Cerebellar cortex (tissue), 1 donor: Measurements from ENCODE around the gene MIEF2.
A peak's percentile ranks its signal among the peaks of the same experiment; 100 is the strongest.

Experiments
- DNase-seq: peaks from one replicate; pipeline ENCODE4 v3.0.0-alpha.2; 2015; ENCODE audit warnings: low spot score

Gene MIEF2

DNA sequence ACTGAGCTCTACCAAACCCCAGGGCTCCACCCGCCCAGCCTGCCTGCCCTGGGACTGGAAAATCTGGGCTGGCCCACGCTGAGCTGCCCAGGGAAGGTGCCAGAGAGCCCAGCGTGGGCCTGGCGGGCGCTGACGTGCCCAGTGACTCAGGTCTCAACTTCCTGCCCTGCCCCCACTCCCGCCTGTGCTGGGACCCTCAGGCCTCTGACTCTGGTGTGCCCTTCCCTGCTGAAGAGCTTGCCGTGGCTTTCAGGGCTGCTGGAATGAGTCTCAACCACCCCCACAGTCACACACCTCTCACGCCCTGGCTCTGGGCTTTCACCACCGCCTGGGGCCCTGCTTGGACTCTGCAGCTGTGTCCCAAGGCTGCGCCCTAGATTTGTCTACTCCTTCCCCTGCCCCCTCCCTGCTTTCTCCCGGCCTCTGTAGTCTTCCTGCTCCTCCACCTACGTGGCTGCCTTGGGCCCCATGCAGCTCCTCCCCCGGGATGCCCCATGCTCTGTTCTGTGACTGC, 24.7 kb upstream of the MIEF2 start:
- DNase-seq = no peak

DNA sequence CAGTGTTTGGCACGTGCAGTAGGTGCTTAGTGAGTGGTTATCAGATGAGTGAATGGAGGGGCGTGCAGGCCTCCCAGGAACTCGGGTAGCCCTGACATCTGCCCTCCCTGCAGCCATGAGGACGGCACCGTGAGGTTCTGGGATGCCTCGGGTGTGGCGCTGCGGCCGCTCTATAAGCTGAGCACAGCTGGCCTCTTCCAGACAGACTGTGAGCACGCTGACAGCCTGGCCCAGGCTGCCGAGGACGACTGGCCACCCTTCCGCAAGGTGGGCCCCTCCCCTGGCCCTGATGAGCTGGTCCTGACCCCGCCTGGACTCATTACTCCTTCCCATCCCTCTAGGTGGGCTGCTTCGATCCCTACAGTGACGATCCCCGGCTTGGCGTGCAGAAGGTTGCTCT, 24.0 kb upstream of the MIEF2 start:
- no peak for DNase-seq

GRCh38 chr17:18237461-18237860, 23.0 kb upstream of the MIEF2 start:
- DNase-seq = no peak

- DNase-seq = no peak
Measured at GRCh38 chr17:18238299-18238698, 22.2 kb upstream of the MIEF2 start.

DNA sequence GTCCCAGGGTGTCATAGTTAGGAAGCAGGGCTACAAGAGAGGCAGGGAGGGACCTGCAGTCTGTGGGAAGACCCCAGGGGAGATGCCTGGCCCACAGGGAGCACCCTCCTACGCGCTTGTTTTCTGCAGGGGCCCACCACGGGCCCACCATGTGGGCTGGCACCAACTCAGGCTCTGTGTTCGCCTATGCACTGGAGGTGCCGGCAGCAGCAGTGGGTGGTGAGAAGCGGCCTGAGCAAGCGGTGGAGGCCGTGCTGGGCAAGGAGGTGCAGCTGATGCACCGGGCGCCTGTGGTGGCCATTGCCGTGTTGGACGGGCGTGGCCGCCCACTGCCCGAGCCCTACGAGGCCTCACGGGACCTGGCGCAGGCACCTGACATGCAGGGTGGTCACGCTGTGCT, 20.0 kb upstream of the MIEF2 start:
- no peak for DNase-seq

DNA sequence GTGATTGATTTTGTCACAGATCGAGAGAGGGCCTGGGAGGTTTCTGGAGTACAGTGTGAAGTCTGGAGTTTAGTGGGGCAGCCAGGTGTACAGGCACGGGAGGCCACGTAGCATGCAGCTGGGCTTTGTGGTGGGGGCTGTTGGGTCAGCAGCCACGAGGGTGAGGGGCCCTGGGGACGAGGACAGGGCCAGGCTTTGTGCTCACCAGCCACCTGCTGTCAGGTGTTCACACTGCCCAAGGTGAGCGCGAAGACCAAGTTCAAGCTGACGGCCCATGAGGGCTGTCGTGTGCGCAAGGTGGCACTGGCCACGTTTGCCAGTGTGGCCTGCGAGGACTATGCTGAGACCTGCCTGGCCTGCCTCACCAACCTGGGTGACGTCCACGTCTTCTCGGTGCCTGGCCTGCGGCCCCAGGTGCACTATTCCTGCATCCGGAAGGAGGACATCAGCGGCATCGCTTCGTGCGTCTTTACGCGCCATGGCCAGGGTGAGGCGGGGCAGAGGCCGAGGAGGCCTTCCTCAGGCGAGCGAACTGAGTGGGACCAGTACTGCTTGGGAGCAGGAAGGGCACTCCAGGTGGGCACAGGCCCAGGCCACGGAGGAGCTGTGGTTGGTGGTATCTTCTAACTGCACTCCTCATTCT, 19.1 kb upstream of the MIEF2 start:
- no peak for DNase-seq

DNA sequence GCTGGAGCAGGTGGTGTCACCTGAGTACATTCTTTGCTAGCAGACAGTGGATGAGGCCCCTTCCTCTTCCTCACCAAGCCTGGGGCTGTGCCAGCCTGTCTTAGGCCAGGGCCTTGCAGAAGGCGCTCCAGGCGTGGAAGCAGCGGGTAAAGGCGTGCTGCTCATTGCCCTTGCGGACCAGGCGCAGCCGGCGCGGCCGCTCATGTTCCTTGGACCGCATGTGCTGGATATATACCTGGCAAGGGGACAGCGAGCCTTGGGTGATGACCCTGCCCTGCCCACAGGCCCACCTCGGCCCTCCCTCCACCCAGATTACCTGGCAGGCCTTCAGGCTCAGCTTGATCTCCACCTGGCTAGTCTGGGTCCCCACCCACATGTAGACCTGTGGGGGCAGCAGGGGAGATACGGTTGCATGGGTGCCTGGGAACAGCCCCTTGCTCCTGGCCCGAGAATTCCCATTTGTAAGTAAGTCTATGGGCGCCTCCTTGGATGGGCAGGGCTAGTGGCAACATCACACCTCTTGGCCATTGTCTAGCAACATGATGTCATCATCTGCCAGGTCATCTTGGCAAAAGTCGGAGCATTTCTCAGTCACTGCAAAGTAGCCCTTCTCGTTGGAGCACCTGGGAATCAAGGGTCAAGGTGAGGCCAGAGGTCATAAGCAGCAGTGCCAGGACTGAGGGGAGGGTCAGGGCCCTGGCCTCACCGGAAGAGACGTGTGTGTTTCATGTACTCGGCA, 15.3 kb upstream of the MIEF2 start:
- no peak for DNase-seq

DNA sequence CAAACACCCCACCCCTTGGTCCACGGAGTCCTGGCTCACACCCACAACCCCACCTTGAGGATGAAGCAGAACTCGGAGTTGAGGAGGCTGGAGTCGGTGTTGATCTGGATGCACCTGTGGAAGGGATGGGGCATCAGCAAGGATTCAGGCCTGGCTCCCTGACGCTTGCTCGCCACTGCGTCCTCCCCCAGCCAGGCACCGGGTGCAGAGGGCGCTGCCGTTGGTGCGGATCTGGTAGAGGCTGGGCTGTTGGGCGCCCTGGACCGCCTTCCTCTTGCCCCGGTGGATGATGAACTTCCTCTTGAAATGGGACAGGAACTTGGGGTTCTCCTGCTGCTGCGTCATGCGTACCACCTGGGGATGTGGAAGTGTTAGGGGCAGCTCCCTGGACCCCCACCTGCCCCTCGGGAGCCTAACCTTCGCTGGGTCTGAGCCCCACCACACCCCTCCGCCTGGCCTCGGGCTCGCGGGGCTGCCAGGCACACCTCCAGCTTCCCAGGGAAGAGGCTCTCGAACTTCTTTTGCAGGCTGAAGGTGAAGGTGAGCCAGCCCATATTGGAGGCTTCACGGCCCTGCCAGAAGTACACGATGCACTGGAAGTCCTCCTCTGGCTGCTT, 14.2 kb upstream of the MIEF2 start:
- DNase-seq = no peak

DNA sequence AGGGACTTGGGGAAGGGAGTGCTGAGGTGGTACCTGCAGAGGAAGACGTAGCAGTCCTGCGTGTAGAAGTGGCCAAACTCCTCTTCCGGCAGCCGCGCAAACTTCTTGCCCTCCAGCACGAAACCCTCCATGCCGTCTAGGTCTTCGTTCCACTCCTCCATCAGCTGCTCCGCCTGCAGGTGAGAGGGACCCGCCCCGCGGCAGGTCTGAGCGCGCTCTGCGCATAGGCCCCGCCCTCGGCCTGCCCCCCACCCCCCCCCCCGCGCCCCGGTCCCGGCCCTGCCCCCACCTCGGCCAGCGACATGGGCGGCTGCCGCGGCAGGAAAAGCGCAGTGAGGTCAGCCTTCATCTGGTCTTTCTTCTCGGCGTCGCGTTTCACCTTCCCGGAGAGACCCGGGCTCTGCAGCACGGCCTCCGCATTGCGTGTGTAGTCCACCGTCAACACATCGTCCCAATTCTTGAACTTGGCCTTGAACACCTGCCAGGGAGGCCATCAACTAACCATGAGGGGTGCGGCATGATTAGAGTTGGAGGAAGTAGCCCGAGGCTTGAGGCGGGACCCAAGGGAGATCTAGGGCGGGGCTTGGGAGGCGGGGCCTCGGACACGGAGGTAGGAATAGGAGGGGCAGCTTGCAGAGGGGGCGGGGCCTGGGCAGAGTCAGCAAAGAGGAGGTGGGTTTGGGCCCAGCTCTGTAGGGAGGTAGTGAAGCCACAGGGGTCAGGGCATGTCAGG, 13.4 kb upstream of the MIEF2 start:
- DNase-seq = no peak

GRCh38 chr17:18247613-18248001, 12.9 kb upstream of the MIEF2 start:
- DNase-seq = no peak

- peak; percentile 86 for DNase-seq
Measured at GRCh38 chr17:18248300-18248731, 12.1 kb upstream of the MIEF2 start.

- no peak for DNase-seq
Measured at GRCh38 chr17:18248811-18249210, 11.7 kb upstream of the MIEF2 start.

DNA sequence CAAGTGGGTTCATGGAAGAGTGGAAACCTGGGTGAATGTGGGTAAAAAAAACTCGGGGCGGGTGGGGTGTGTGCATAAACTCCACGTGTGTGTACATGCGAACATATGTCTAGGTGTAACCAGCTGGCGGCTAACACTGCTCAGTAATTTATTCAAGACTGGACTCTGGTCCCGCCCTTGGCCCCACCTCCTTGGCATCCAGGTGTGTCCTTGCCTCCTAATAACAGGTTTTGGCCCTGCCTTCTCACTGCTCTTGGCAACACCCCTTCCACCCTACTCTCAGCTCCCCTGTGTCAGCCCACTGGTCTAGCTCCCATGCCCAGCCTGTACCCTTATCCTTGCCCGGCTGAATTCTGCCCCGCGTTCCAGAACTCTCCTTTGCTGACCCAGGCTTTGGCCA, 10.2 kb upstream of the MIEF2 start:
- DNase-seq = no peak

DNA sequence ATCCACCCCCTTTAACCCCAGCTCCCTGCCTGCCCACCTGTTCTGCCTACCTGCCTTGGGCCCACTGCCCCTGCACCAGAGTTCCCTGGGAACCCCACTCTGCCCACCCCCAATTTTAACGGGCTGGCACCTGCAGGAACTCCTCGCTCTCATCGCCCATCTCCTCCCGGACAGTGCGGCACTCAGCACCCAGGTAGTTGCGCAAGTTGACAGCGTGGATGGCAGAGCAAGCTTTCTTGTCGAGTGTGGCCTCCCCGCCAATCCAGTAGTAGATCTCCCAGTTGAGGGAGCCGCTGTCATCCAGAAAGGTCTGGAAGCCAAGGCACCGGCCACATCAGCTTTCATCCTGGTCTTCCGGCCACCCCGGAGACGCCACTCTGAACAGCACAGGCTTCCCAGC, 9.8 kb upstream of the MIEF2 start:
- DNase-seq = no peak

GRCh38 chr17:18251204-18251603, 9.3 kb upstream of the MIEF2 start:
- DNase-seq = peak; percentile 56

DNA sequence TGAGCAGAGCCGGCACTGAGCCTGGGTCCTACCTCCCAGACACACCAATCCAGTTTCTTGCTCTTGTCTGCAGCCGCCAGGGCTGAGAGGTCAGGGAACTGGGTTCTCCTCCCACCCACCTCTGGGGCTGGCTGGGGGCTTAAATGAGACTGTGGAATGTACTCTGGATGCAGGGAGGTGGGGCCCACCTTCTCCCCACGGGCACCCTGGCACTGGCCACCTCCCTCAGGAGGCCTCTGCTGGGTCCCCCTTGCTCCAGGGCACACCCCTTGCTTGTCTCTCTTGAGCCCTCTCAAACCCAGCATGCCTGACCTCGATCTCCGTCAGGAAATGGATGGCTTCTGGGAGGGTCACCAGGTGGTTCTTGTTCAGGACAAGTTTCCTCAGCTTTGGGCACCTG, 8.3 kb upstream of the MIEF2 start:
- DNase-seq = no peak

DNA sequence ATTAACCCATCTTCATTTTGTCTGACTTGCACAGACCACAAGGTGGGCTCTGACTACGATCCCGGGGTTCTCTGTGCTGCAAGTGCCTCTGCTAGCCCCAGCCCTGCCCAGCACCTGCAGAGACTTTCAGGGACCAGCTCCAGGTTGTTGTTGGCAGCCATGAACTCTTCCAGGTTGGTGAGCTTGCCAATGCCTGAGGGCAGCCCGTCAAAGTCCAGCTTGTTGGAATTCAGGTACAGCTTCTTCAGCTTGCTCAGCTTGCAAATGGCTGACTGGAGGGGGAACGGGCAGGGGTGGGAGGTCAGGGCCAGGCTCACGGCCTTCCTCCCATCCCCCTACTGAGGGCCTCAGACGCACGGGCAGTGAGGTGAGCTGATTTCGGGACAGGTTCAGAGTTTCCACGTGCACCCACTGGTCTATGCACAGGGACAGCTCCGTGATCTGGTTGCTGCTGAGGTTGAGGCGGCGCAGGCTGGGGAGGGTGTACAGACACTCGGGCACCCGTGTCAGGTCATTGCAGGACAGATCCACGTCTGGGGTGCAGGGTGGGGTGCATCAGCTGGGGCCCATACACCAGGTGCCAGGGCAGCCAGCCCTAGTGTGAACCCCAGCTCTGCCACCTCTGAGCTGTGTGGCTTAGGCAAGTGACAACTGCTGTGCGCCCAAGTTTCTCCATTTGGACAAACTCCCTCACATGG, 7.1 kb upstream of the MIEF2 start:
- no peak for DNase-seq

GRCh38 chr17:18253947-18254821, 6.3 kb upstream of the MIEF2 start:
- no peak for DNase-seq

DNA sequence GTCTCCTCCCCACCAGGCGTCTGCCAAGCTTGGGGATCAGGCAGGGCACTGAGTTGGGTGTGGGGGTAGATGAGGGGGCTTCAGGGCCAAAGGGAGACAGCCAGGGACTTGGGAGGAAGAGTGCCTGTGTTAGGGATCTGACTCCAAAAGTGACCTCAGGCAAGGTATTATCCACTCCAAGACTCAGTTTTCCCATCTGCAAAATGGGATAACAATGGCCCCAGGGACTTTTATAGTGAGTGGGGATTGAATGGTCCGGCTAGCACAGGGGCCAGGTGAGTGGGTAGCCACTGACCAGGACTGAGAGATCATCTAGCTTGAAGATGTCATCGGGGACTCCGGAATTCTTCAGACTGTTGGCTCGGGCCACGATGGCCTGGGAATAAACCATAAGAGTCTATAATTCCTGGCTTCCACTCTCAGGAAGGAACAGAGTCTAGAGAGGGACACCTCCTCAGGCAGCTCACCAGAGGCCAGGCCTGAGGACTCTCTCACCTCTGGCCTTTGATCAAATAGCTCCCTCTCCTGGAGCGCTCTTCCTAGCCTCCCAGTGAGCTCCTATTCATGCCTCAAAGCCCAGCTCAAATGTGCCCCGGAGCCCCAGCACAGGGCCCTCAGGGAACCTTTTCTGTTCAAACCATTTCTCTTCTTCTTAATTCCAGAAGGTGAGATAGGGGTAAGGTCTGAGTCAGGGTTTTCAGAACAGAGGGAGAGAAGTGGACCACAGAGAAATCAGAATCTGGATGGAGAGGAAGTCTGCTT, 5.4 kb upstream of the MIEF2 start:
- no peak for DNase-seq

- DNase-seq = no peak
Measured at GRCh38 chr17:18256351-18256750, 4.1 kb upstream of the MIEF2 start.
